Measurements from ENCODE around the gene HMGXB3. TPM values are rescaled to one million over a fixed set of nuclear protein-coding genes. Genes with fewer than 3 reads are reported as not detected.

The HMGXB3 gene
- total RNA-seq, result 10 to 100 TPM; 29.4 to 31.7 TPM

- Mint-ChIP-seq H3K4me3 (peak within 1 kb of the TSS; percentile 90), H3K9me3 (no peaks in the 10 kb centered on the region), H3K27me3 (no peaks in the 10 kb centered on the region), H3K36me3 (ENCODE audit: low read depth) (peaks cover 26% of the 10 kb centered on the region), H3K27ac (peak within 1 kb of the TSS; percentile 96), H3K4me1 (peaks cover 45% of the 10 kb centered on the region)
- peak; percentile 84 for DNase-seq
- CTCF ChIA-PET, result interaction anchor here (1.0 to 1.5 kb wide), 4 partner anchors 9 to 326 kb away, joined by 3 to 6 read pairs (median 4); no protein-coding TSS in a partner anchor
- POLR2A ChIA-PET, result interaction anchor here (1.0 kb wide), 2 partner anchors 9 to 122 kb away, joined by 3 read pairs; no protein-coding TSS in a partner anchor
Measured at GRCh38 chr5:150000256-150000989, at the start of gene HMGXB3, which contains the start of gene TIGD6. TSS of gene HMGXB3 (plus strand) at chr5:150000739. CDS start at chr5:150004853, 4,114 bp downstream. TSS of gene TIGD6 (minus strand) at chr5:150000654. CDS start at chr5:149996348, 4,306 bp downstream.

GRCh38 chr5:149951138-149951749 lies 49.3 kb upstream of the HMGXB3 start:
- peaks cover 4% of the 10 kb centered on the region for H3K27me3 Mint-ChIP-seq
- no peak overlapping the region for H3K27ac Mint-ChIP-seq
- no peak for DNase-seq
- no peaks in the 10 kb centered on the region for H3K4me1 Mint-ChIP-seq
- no peak overlapping the region for H3K4me3 Mint-ChIP-seq
- no peaks in the 10 kb centered on the region for H3K9me3 Mint-ChIP-seq
- POLR2A ChIA-PET, result no interaction called here
- CTCF ChIA-PET, result interaction anchor here (0.9 to 1.7 kb wide), 3 partner anchors 11 to 295 kb away, joined by 3 to 7 read pairs (median 3); no protein-coding TSS in a partner anchor
- H3K36me3 Mint-ChIP-seq (ENCODE audit: low read depth), result no peaks in the 10 kb centered on the region

GRCh38 chr5:149953436-149954121 lies 47.0 kb upstream of the HMGXB3 start:
- POLR2A ChIA-PET, result no interaction called here
- Mint-ChIP-seq H3K4me3 (no peak overlapping the region), H3K4me1 (no peaks in the 10 kb centered on the region), H3K9me3 (no peaks in the 10 kb centered on the region), H3K27ac (no peak overlapping the region), H3K36me3 (ENCODE audit: low read depth) (no peaks in the 10 kb centered on the region), H3K27me3 (peaks cover 1% of the 10 kb centered on the region)
- DNase-seq, result no peak
- CTCF ChIA-PET, result no interaction called here

- H3K27me3 Mint-ChIP-seq, result no peaks in the 10 kb centered on the region
- CTCF ChIA-PET, result interaction anchor here (0.6 to 1.9 kb wide), 3 partner anchors 121 to 648 kb away, joined by 3 to 5 read pairs (median 4); no protein-coding TSS in a partner anchor
- POLR2A ChIA-PET, result no interaction called here
Measured at GRCh38 chr5:149954798-149955197, 45.7 kb upstream of the HMGXB3 start.

GRCh38 chr5:149956685-149957084 lies 43.9 kb upstream of the HMGXB3 start:
- Mint-ChIP-seq H3K27ac (no peak overlapping the region), H3K4me1 (peaks cover 21% of the 10 kb centered on the region), H3K27me3 (no peaks in the 10 kb centered on the region), H3K9me3 (peaks cover 3% of the 10 kb centered on the region), H3K4me3 (no peak overlapping the region), H3K36me3 (ENCODE audit: low read depth) (no peaks in the 10 kb centered on the region)
- ChIA-PET POLR2A (no interaction called here), CTCF (no interaction called here)
- DNase-seq, result no peak

More at GRCh38 chr5:149954798-149955197, 45.7 kb upstream of the HMGXB3 start:
- no peak overlapping the region for H3K27ac Mint-ChIP-seq
- peaks cover 3% of the 10 kb centered on the region for H3K9me3 Mint-ChIP-seq
- no peak for DNase-seq
- peaks cover 6% of the 10 kb centered on the region for H3K4me1 Mint-ChIP-seq
- no peaks in the 10 kb centered on the region for H3K36me3 Mint-ChIP-seq (ENCODE audit: low read depth)
- H3K4me3 Mint-ChIP-seq, result no peak overlapping the region

- POLR2A ChIA-PET, result no interaction called here
- H3K27me3 Mint-ChIP-seq, result no peaks in the 10 kb centered on the region
- H3K4me1 Mint-ChIP-seq, result peaks cover 32% of the 10 kb centered on the region
- H3K27ac Mint-ChIP-seq, result no peak overlapping the region
- no peak for DNase-seq
- CTCF ChIA-PET, result interaction anchor here (0.9 to 2.3 kb wide), 4 partner anchors 18 to 105 kb away, joined by 3 to 5 read pairs (median 4); no protein-coding TSS in a partner anchor
- H3K9me3 Mint-ChIP-seq, result peaks cover 3% of the 10 kb centered on the region
- peaks cover 5% of the 10 kb centered on the region for H3K36me3 Mint-ChIP-seq (ENCODE audit: low read depth)
- H3K4me3 Mint-ChIP-seq, result no peak overlapping the region
Measured at GRCh38 chr5:149957855-149958254, 42.7 kb upstream of the HMGXB3 start.

GRCh38 chr5:149959406-149960236 lies 40.9 kb upstream of the HMGXB3 start:
- H3K9me3 Mint-ChIP-seq, result peaks cover 3% of the 10 kb centered on the region
- peaks cover 5% of the 10 kb centered on the region for H3K36me3 Mint-ChIP-seq (ENCODE audit: low read depth)
- no peaks in the 10 kb centered on the region for H3K27me3 Mint-ChIP-seq
- H3K4me3 Mint-ChIP-seq, result peak overlapping the region; percentile 83
- peak overlapping the region; percentile 96 for H3K27ac Mint-ChIP-seq
- ChIA-PET POLR2A (interaction anchor here (0.6 kb wide), 1 partner anchor 1122 kb away, joined by 4 read pairs; the partner anchor contains the start of gene TNIP1), CTCF (interaction anchor here (0.5 to 2.3 kb wide), 15 partner anchors 11 to 399 kb away, joined by 3 to 6 read pairs (median 3); no protein-coding TSS in a partner anchor)
- DNase-seq, result peak; percentile 49
- H3K4me1 Mint-ChIP-seq, result peaks cover 32% of the 10 kb centered on the region

GRCh38 chr5:149960272-149961185 lies 40.0 kb upstream of the HMGXB3 start, which contains the start of gene SLC26A2:
TSS of gene SLC26A2 (plus strand) at chr5:149960758. CDS start at chr5:149977653, 16,895 bp downstream.
- Mint-ChIP-seq H3K27ac (peak within 1 kb of the TSS; percentile 96), H3K9me3 (peaks cover 3% of the 10 kb centered on the region), H3K36me3 (ENCODE audit: low read depth) (peaks cover 5% of the 10 kb centered on the region), H3K27me3 (no peaks in the 10 kb centered on the region), H3K4me3 (peak within 1 kb of the TSS; percentile 83), H3K4me1 (peaks cover 32% of the 10 kb centered on the region)
- ChIA-PET CTCF (interaction anchor here (0.5 to 2.0 kb wide), 9 partner anchors 10 to 398 kb away, joined by 3 to 7 read pairs (median 3); no protein-coding TSS in a partner anchor), POLR2A (interaction anchor here (0.6 kb wide), 1 partner anchor 1121 kb away, joined by 4 read pairs; the partner anchor contains the start of gene TNIP1)
- DNase-seq, result peak; percentile 96

GRCh38 chr5:149961186-149961685 lies 39.3 kb upstream of the HMGXB3 start:
- POLR2A ChIA-PET, result no interaction called here
- Mint-ChIP-seq H3K27me3 (no peaks in the 10 kb centered on the region), H3K36me3 (ENCODE audit: low read depth) (peaks cover 5% of the 10 kb centered on the region), H3K9me3 (peaks cover 3% of the 10 kb centered on the region), H3K27ac (peak overlapping the region; percentile 28), H3K4me1 (peaks cover 32% of the 10 kb centered on the region), H3K4me3 (peak overlapping the region; percentile 83)
- DNase-seq, result no peak
- CTCF ChIA-PET, result interaction anchor here (1.5 to 2.1 kb wide), 4 partner anchors 9 to 130 kb away, joined by 5 to 8 read pairs (median 8); no protein-coding TSS in a partner anchor

GRCh38 chr5:149961957-149962409 lies 38.6 kb upstream of the HMGXB3 start:
- Mint-ChIP-seq H3K27ac (no peak overlapping the region), H3K9me3 (peaks cover 3% of the 10 kb centered on the region)

More at GRCh38 chr5:149961957-149962409, 38.6 kb upstream of the HMGXB3 start:
- Mint-ChIP-seq H3K4me1 (peaks cover 32% of the 10 kb centered on the region), H3K4me3 (peak overlapping the region; percentile 83), H3K36me3 (ENCODE audit: low read depth) (peaks cover 5% of the 10 kb centered on the region), H3K27me3 (no peaks in the 10 kb centered on the region)
- ChIA-PET CTCF (interaction anchor here (1.0 to 2.1 kb wide), 7 partner anchors 9 to 258 kb away, joined by 3 to 8 read pairs (median 7); no protein-coding TSS in a partner anchor), POLR2A (no interaction called here)
- no peak for DNase-seq
